HEK293 (cell line): ENCODE results near the gene PDZD4.

Experiments
- ZNF155 ChIP-seq: fragments of 450-650 bp; formaldehyde crosslinking; IDR thresholded peaks from 2 replicates; pipeline ENCODE4 v1.5.1; 2016; ENCODE audit warnings: missing biosample characterization, missing genetic modification characterization
- ZNF585B ChIP-seq: fragments of 450-650 bp; formaldehyde crosslinking; IDR thresholded peaks from 2 replicates; pipeline ENCODE4 v1.5.1; 2016; ENCODE audit warnings: missing biosample characterization, missing genetic modification characterization

DNA sequence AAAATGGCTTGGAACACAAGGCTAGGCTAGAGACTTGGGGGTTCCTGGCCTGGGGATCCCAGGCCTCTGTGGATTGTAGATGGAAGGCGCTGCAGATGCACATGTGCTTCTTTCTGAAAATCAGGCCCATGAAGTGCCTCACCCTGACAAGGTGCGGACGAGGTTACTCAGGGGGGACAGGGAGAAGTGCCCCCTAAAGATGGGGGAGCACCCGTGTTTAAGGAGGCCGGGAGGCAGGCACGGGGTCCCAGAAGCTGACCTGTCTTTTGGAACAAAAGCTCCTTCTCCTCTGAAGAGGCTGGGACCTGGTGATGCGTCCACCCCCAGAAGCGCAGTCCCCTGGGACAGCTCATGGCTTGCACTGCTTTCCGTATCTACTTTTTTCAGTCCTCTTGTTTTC, 2.4 kb downstream of the PDZD4 start:
- no peak for TF ChIP-seq ZNF155 (tag by site-specific recombination)
- no peak for TF ChIP-seq ZNF585B
